SK-N-SH (cell line): ENCODE data around the gene STK39. TPM values are rescaled to one million over a fixed set of nuclear protein-coding genes. Genes with fewer than 3 reads are reported as not detected.

Experiments used
- CTCF ChIA-PET: fragments of 300-600, 350-600 bp; formaldehyde crosslinking; extraction: SDS; loops from one replicate; lab custom pipeline; 2021; lab: Yijun Ruan, JAX
- POLR2A ChIA-PET: fragments of 350-600 bp; sonication (Branson Sonifier 250); formaldehyde crosslinking; extraction: SDS; loops from one replicate; lab custom pipeline; 2020; ENCODE audit warnings: antibody characterized with exemption, inconsistent platforms; lab: Yijun Ruan, JAX
- DNase-seq: peaks from one replicate; pipeline ENCODE4 v3.0.0; 2012
- H2AFZ ChIP-seq: fragments of 200-600 bp; sonication (generic); 2 replicates; pipeline ENCODE4 v1.8.1; 2016; ENCODE audit warnings: antibody characterized with exemption, mild to moderate bottlenecking, low read depth
- H3F3A ChIP-seq: fragments of 200-600 bp; sonication (generic); replicated peaks from 2 replicates; pipeline ENCODE3; 2016; ENCODE audit warnings: antibody characterized with exemption, mild to moderate bottlenecking; ENCODE audit not compliant: insufficient read depth
- H3K27ac ChIP-seq, 2 experiments: fragments of 200-500 bp in 1 of 2; fragments of 200-600 bp in 1 of 2; sonication (Bioruptor generic) in 1 of 2; sonication (generic), shearing (Covaris generic) in 1 of 2; 2 replicates each; pipeline versions ENCODE4 v1.5.1 to v1.6.1; 2014 to 2016; ENCODE audit warnings: low read depth in 2 of 2, inconsistent platforms in 1 of 2, low read length in 1 of 2, mild to moderate bottlenecking in 1 of 2, mixed read lengths in 1 of 2
- H3K27me3 ChIP-seq: fragments of 200-600 bp; sonication (generic), shearing (Covaris generic); 2 replicates; pipeline ENCODE4 v1.6.1; 2016; ENCODE audit warnings: mixed run types; ENCODE audit not compliant: insufficient read depth
- H3K36me3 ChIP-seq, 2 experiments: fragments of 200-500 bp in 1 of 2; fragments of 200-600 bp in 1 of 2; sonication (Bioruptor generic) in 1 of 2; sonication (generic) in 1 of 2; replicated peaks in 1 of 2; 2 replicates each; pipeline versions ENCODE3 to v1.5.1; 2014 to 2016; ENCODE audit warnings: low read length in 1 of 2, mild to moderate bottlenecking in 1 of 2; ENCODE audit not compliant: insufficient read depth in 2 of 2, control insufficient read depth in 1 of 2
- H3K4me1 ChIP-seq, 2 experiments: fragments of 200-500 bp in 1 of 2; fragments of 200-600 bp in 1 of 2; sonication (Bioruptor generic) in 1 of 2; sonication (generic), shearing (Covaris generic) in 1 of 2; 2 replicates each; pipeline versions ENCODE4 v1.5.1 to v1.6.1; 2014 to 2016; ENCODE audit warnings: low read depth in 1 of 2, low read length in 1 of 2, mixed run types in 1 of 2; ENCODE audit not compliant: insufficient read depth in 2 of 2, control insufficient read depth in 1 of 2
- H3K4me2 ChIP-seq: fragments of 200-600 bp; sonication (generic), shearing (Covaris generic); 2 replicates; pipeline ENCODE4 v1.6.1; 2017; ENCODE audit warnings: mixed run types
- H3K4me3 ChIP-seq, 2 experiments: fragments of 200-500 bp in 1 of 2; fragments of 200-600 bp in 1 of 2; sonication (Bioruptor generic) in 1 of 2; sonication (generic), shearing (Covaris generic) in 1 of 2; 2 replicates each; pipeline versions ENCODE4 v1.5.1 to v1.8.1; 2014 to 2016; ENCODE audit warnings: low read depth in 2 of 2, inconsistent platforms in 1 of 2, low read length in 1 of 2, mild to moderate bottlenecking in 1 of 2, mixed read lengths in 1 of 2, moderate library complexity in 1 of 2
- H3K79me2 ChIP-seq: fragments of 200-600 bp; sonication (generic); 2 replicates; pipeline ENCODE4 v1.8.1; 2017; ENCODE audit warnings: mild to moderate bottlenecking; ENCODE audit not compliant: insufficient read depth
- H3K9ac ChIP-seq: fragments of 200-600 bp; sonication (generic); 2 replicates; pipeline ENCODE4 v1.6.1; 2017; ENCODE audit warnings: mixed run types
- H3K9me2 ChIP-seq: fragments of 200-600 bp; sonication (generic); 2 replicates; pipeline ENCODE4 v1.6.1; 2017; ENCODE audit warnings: mixed run types
- H3K9me3 ChIP-seq: fragments of 200-600 bp; sonication (generic); 2 replicates; pipeline ENCODE4 v1.6.1; 2017; ENCODE audit warnings: mixed run types, mild to moderate bottlenecking, moderate library complexity
- H4K20me1 ChIP-seq: fragments of 200-600 bp; sonication (generic); 2 replicates; pipeline ENCODE4 v1.6.1; 2017; ENCODE audit warnings: mild to moderate bottlenecking, mixed run types; ENCODE audit not compliant: insufficient read depth
- CHD2 ChIP-seq: fragments of 150-350 bp; IDR thresholded peaks from 2 replicates; pipeline ENCODE4 v1.6.1; 2018; ENCODE audit warnings: low read length; ENCODE audit not compliant: partially characterized antibody
- FOXJ3 ChIP-seq: sonication (generic); formaldehyde crosslinking; IDR thresholded peaks from 2 replicates; pipeline ENCODE4 v1.5.1; 2020; ENCODE audit warnings: mild to moderate bottlenecking, missing genetic modification reagents
- FOXM1 ChIP-seq: IDR thresholded peaks from 2 replicates; pipeline ENCODE4 v1.4.0; 2012; ENCODE audit warnings: low read depth, mild to moderate bottlenecking
- GABPA ChIP-seq: IDR thresholded peaks from 2 replicates; pipeline ENCODE4 v1.4.0; 2012; ENCODE audit warnings: low read depth, mild to moderate bottlenecking
- IRF3 ChIP-seq: fragments of 150-350 bp; IDR thresholded peaks from 2 replicates; pipeline ENCODE4 v1.6.1; 2016; ENCODE audit warnings: mild to moderate bottlenecking, low read depth, low read length
- MAX ChIP-seq: IDR thresholded peaks from 2 replicates; pipeline ENCODE4 v1.4.0; 2012; ENCODE audit warnings: low read depth
- MEF2A ChIP-seq: IDR thresholded peaks from 2 replicates; pipeline ENCODE4 v1.4.0; 2012; ENCODE audit warnings: low read depth, borderline replicate concordance
- MXI1 ChIP-seq: IDR thresholded peaks from 2 replicates; pipeline ENCODE4 v1.6.1; 2012; ENCODE audit warnings: mild to moderate bottlenecking, low read depth, low read length, improper control_type of control experiment
- POLR2AphosphoS5 ChIP-seq: IDR thresholded peaks from 2 replicates; pipeline ENCODE4 v1.6.1; 2012; ENCODE audit warnings: low read depth, low read length
- RCOR1 ChIP-seq: fragments of 150-350 bp; IDR thresholded peaks from 2 replicates; pipeline ENCODE4 v1.6.1; 2017; ENCODE audit warnings: antibody characterized with exemption, low read length
- SIN3A ChIP-seq: IDR thresholded peaks from 2 replicates; pipeline ENCODE4 v1.6.1; 2012; ENCODE audit warnings: low read depth, mild to moderate bottlenecking, low read length, moderate library complexity, borderline replicate concordance
- SMC3 ChIP-seq: IDR thresholded peaks from 2 replicates; pipeline ENCODE4 v1.6.1; 2012; ENCODE audit warnings: low read depth, low read length, improper control_type of control experiment
- TAF1 ChIP-seq: IDR thresholded peaks from 2 replicates; pipeline ENCODE4 v1.6.1; 2012; ENCODE audit warnings: low read depth, mild to moderate bottlenecking, low read length, moderate library complexity, borderline replicate concordance
- TCF12 ChIP-seq: IDR thresholded peaks from 2 replicates; pipeline ENCODE4 v1.4.0; 2012
- USF1 ChIP-seq: IDR thresholded peaks from 2 replicates; pipeline ENCODE4 v1.4.0; 2012; ENCODE audit warnings: low read depth, borderline replicate concordance
- USF2 ChIP-seq: fragments of 150-350 bp; IDR thresholded peaks from 2 replicates; pipeline ENCODE4 v1.6.1; 2017; ENCODE audit warnings: antibody characterized with exemption, low read length, low read depth, borderline replicate concordance
- YY1 ChIP-seq: IDR thresholded peaks from 2 replicates; pipeline ENCODE4 v1.4.0; 2012; ENCODE audit warnings: low read depth, mild to moderate bottlenecking
- ZBTB33 ChIP-seq: IDR thresholded peaks from 2 replicates; pipeline ENCODE4 v1.4.0; 2012; ENCODE audit warnings: low read depth, borderline replicate concordance
- WGBS: methylation state at CpG from one replicate; pipeline ENCODE4 v1.1.6; 2017; ENCODE audit warnings: low lambda C conversion rate; 5-methylcytosine and 5-hydroxymethylcytosine counted together
- polyA plus RNA-seq, 3 experiments: library from polyadenylated mRNA; depleted of rRNA; stranded (reverse); fragments of >200 nt; gene quantifications; 2 replicates each; pipeline ENCODE4 v1.2.3, GENCODE V29; 2012

STK39 gene
- polyA plus RNA-seq, 1 of the 3 experiments (the other 2 are of a cell fraction) = 9.6 TPM

- CTCF ChIA-PET = interaction anchor here (0.8 kb wide), 1 partner anchor 88 kb away, joined by 3 read pairs; no protein-coding TSS in a partner anchor
- 96% methylated on average over 2 of the region's 2 CpGs for WGBS
Measured at GRCh38 chr2:168224346-168224745, 23.0 kb downstream of the STK39 start.

More at GRCh38 chr2:168224346-168224745, 23.0 kb downstream of the STK39 start:
- Histone ChIP-seq H4K20me1 (no peaks in the 10 kb centered on the region), H2AFZ (no peak overlapping the region), H3K9me2 (no peaks in the 10 kb centered on the region), H3K36me3 (no peaks in the 10 kb centered on the region), H3K9me3 (no peaks in the 10 kb centered on the region), H3K4me1 (peaks cover 0 to 6% of the 10 kb centered on the region in 2 experiments; a peak in 3 of 4 replicates), H3K9ac (no peak overlapping the region), H3K27me3 (no peaks in the 10 kb centered on the region), H3K4me2 (no peak overlapping the region), H3K4me3 (no peak overlapping the region), H3K79me2 (peaks cover 71% of the 10 kb centered on the region), H3F3A (peaks cover 9% of the 10 kb centered on the region)
- DNase-seq = no peak
- POLR2A ChIA-PET = no interaction called here
- TF ChIP-seq IRF3 = no peak
- TF ChIP-seq RCOR1 = no peak
- TF ChIP-seq TCF12 = no peak
- no peak for TF ChIP-seq YY1
- no peak for TF ChIP-seq FOXM1
- TF ChIP-seq GABPA = no peak
- TF ChIP-seq MXI1 = no peak
- no peak for TF ChIP-seq SMC3
- TF ChIP-seq FOXJ3 = no peak
- no peak for TF ChIP-seq USF1
- TF ChIP-seq USF2 = no peak
- no peak for TF ChIP-seq TAF1
- no peak for TF ChIP-seq POLR2AphosphoS5
- TF ChIP-seq MAX = no peak
- TF ChIP-seq SIN3A = no peak
- no peak for TF ChIP-seq ZBTB33
- no peak for TF ChIP-seq CHD2
- no peak for TF ChIP-seq MEF2A
- TF ChIP-seq, all 33 proteins: peak for 0
- no peak overlapping the region for H3K27ac ChIP-seq
